Lower leg skin (tissue), 4 donors: ENCODE results near the gene ANO10. TPM values are rescaled to one million over a fixed set of nuclear protein-coding genes. Genes with fewer than 3 reads are reported as not detected.

Experiments used
- DNase-seq, 2 donors: peaks; one replicate each; pipeline ENCODE4 v3.0.0-alpha.2; 2019; ENCODE audit warnings: low spot score in 2 of 2
- H3K4me3 ChIP-seq: fragments of 200-600 bp; sonication (generic); 2 replicates; pipeline ENCODE4 v1.5.1; 2017; ENCODE audit warnings: mild to moderate bottlenecking, low read depth; ENCODE audit not compliant: poor library complexity, severe bottlenecking
- POLR2A ChIP-seq, 2 donors: fragments of 450-650 bp; IDR thresholded peaks; one replicate each; pipeline ENCODE4 v1.6.1; 2016 to 2017; ENCODE audit warnings: antibody characterized with exemption in 2 of 2, mild to moderate bottlenecking in 1 of 2, moderate library complexity in 1 of 2
- WGBS, 2 donors: methylation state at CpG; one replicate each; pipeline ENCODE4 v1.1.5; 2018; 5-methylcytosine and 5-hydroxymethylcytosine counted together
- intact Hi-C: fragments of 100-400 bp; cut with DNase I; formaldehyde crosslinking; loops from one replicate; pipeline ENCODE4 v1.15.0; 2023; ENCODE audit warnings: low total_unique reads
- total RNA-seq, 4 donors: library from RNA; depleted of rRNA; stranded (reverse); fragments of >200 nt; gene quantifications; one replicate each; pipeline ENCODE4 v1.1.0, GENCODE V29; 2016
- TF ChIP-seq, protein P1 (sequence below), 3 donors: fragments of 450-650 bp; IDR thresholded peaks; one replicate each; pipeline ENCODE4 v1.5.1; 2016; ENCODE audit warnings: antibody characterized with exemption in 3 of 3, mild to moderate bottlenecking in 3 of 3, moderate library complexity in 2 of 3

The ANO10 gene
- total RNA-seq, 4 donors from 2014 or later: 31.6 to 41.5 (median 37.5) TPM

- H3K4me3 ChIP-seq: no peak overlapping the region
- no peak for DNase-seq
- WGBS, 2 donors: 87 to 91% methylated on average over 4 of the region's 4 CpGs
- intact Hi-C loops: loop anchor here (5.0 kb wide), 1 partner anchor 655 kb away; no protein-coding TSS in a partner anchor
- TF ChIP-seq, protein P1, sequence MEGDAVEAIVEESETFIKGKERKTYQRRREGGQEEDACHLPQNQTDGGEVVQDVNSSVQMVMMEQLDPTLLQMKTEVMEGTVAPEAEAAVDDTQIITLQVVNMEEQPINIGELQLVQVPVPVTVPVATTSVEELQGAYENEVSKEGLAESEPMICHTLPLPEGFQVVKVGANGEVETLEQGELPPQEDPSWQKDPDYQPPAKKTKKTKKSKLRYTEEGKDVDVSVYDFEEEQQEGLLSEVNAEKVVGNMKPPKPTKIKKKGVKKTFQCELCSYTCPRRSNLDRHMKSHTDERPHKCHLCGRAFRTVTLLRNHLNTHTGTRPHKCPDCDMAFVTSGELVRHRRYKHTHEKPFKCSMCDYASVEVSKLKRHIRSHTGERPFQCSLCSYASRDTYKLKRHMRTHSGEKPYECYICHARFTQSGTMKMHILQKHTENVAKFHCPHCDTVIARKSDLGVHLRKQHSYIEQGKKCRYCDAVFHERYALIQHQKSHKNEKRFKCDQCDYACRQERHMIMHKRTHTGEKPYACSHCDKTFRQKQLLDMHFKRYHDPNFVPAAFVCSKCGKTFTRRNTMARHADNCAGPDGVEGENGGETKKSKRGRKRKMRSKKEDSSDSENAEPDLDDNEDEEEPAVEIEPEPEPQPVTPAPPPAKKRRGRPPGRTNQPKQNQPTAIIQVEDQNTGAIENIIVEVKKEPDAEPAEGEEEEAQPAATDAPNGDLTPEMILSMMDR (IDR thresholded peaks at IDR 0.05): no peak
- no peak for TF ChIP-seq POLR2A (IDR thresholded peaks at IDR 0.05)
Measured at GRCh38 chr3:43542328-43543043, 79.3 kb downstream of the ANO10 start.

DNA sequence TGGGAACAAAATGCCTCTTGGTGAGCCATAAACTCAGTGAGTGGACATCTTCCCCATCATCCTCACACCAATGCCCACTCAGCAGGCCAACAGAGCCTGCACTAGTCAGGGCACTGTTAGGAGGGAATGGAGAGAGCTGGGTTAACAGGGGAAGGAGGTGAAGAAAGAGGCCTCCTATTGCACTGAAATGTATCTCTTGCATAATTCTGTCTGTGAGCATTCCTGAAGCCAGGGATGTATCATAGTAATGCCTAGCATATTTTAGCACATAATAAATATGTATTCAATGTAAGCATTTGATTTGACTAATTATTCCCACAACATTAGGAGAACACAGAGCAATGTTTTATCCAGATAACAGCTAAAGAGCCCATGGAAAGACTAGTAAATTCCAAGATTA, 81.2 kb downstream of the ANO10 start:
- no peak overlapping the region for H3K4me3 ChIP-seq
- intact Hi-C loops: loop anchor here (5.0 kb wide), 1 partner anchor 657 kb away; no protein-coding TSS in a partner anchor
- no peak for DNase-seq
- TF ChIP-seq, protein P1 (IDR thresholded peaks at IDR 0.05): no peak
- TF ChIP-seq POLR2A (IDR thresholded peaks at IDR 0.05): no peak

- WGBS, 2 donors: 62 to 63% methylated on average over 3 of the region's 3 CpGs
- DNase-seq: no peak
- TF ChIP-seq POLR2A (IDR thresholded peaks at IDR 0.05): no peak
- TF ChIP-seq, protein P1 (IDR thresholded peaks at IDR 0.05): no peak
- intact Hi-C loops: no loop called here
- no peak overlapping the region for H3K4me3 ChIP-seq
Measured at GRCh38 chr3:43539321-43539720, 82.5 kb downstream of the ANO10 start.

- no peak for DNase-seq
- H3K4me3 ChIP-seq: no peak overlapping the region
- intact Hi-C loops: no loop called here
- TF ChIP-seq POLR2A (IDR thresholded peaks at IDR 0.05): no peak
- TF ChIP-seq, protein P1 (IDR thresholded peaks at IDR 0.05): no peak
Measured at GRCh38 chr3:43537225-43537624, 84.6 kb downstream of the ANO10 start.

GRCh38 chr3:43534675-43535074, 87.1 kb downstream of the ANO10 start:
- no peak overlapping the region for H3K4me3 ChIP-seq
- 94 to 95% methylated on average over 1 of the region's 1 CpG for WGBS, 2 donors
- TF ChIP-seq POLR2A (IDR thresholded peaks at IDR 0.05): no peak
- TF ChIP-seq, protein P1 (IDR thresholded peaks at IDR 0.05): no peak
- no peak for DNase-seq
- intact Hi-C loops: no loop called here

DNA sequence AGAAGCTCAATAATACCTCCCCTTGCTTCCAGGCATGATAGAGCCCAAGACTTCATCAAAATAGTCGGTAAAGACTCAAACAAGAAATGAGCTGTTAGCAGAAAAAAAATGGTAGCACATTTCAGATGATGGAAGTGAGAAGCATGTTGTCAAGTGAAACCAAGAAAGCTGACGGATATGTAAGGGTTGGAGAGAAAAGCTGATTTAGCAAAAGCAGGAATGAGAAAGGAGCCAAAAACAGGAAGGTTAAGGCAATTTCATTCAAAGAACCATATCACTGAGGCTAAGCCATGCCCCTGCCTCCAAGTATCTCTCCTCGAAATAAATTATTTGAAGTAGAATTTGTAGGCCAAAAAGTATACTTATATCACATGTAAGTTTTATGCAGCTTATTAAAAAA, 88.8 kb downstream of the ANO10 start:
- intact Hi-C loops: no loop called here
- WGBS, 2 donors: 89 to 95% methylated on average over 3 of the region's 3 CpGs
- TF ChIP-seq POLR2A (IDR thresholded peaks at IDR 0.05): no peak
- TF ChIP-seq, protein P1 (IDR thresholded peaks at IDR 0.05): no peak
- no peak for DNase-seq
- no peak overlapping the region for H3K4me3 ChIP-seq
